ENCODE data around the gene PGLYRP2.

DNA sequence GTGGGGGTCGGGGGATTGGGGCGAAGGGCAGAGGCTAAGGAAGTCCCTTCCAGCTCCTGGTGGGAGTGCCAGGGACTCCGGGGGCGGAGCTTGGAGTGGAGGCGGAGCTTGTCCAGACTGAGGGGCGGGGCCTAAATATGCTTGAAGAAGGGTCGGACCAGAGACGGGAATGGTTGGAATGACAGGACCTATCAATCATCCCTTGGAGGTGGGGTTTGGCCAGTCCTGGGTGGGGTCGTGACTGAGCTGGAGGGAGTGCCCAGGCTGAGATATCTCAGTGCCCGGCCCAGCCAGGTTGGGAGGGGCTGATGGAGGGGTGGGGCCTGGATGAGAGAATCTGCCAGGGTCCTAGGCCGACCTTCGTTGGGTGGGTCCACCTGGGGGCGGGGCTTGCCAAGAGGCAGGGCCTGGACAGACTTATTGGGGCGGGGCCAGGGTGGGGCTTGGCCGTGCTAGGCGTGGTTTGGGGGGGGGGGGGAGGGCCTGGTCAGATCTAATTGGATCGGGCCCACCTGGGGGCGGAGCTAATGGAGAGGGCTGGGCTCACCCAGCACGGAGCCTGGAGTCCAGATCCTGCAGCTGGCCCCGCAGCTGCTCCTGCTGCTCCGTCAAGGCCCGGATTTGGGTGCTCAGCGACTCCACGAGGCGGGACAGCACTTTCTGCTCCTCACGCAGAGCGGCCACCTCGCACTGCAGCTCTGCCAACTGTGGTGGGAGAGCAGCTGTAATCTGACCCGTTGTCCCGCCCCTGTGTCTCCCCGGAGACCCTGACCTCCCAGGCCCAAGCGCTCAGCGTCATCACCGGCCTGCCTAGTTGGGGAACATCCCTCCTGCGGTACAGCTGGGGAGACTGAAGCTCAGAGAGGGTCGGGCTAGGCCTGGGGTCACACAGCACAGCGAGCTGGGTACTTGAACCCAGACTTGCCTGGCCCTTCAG is 26.9 kb downstream of the PGLYRP2 start:
- no peak for TF ChIP-seq CTCF (IDR thresholded peaks at IDR 0.05)
- no peak for TF ChIP-seq EP300 (IDR thresholded peaks at IDR 0.05)
- peak in 1 of 2 donors; percentile 28 for TF ChIP-seq POLR2A (IDR thresholded peaks at IDR 0.05)
- TF ChIP-seq POLR2AphosphoS5 (IDR thresholded peaks at IDR 0.05): peak; percentile 81 to 98 (median 88)

Measured in sigmoid colon (tissue), 4 donors.